Osteocyte (in vitro differentiated cells): ENCODE measurements around the gene ADNP. TPM values are rescaled to one million over a fixed set of nuclear protein-coding genes. Genes with fewer than 3 reads are reported as not detected.

ENCODE experiments used
- DNase-seq: peaks from one replicate; pipeline ENCODE4 v3.0.0; 2021; ENCODE audit warnings: mixed read lengths; ENCODE audit not compliant: unreplicated experiment; ENCODE audit errors: extremely low spot score
- H3K27ac Mint-ChIP-seq: one replicate; pipeline ENCODE4 v1.8.0; 2021; ENCODE audit warnings: mild to moderate bottlenecking, mixed read lengths; ENCODE audit not compliant: unreplicated experiment
- H3K27me3 Mint-ChIP-seq: one replicate; pipeline ENCODE4 v1.8.0; 2021; ENCODE audit warnings: mixed read lengths; ENCODE audit not compliant: unreplicated experiment
- H3K36me3 Mint-ChIP-seq: one replicate; pipeline ENCODE4 v1.8.0; 2021; ENCODE audit warnings: mixed read lengths; ENCODE audit not compliant: unreplicated experiment
- H3K4me1 Mint-ChIP-seq: one replicate; pipeline ENCODE4 v1.8.0; 2021; ENCODE audit warnings: mixed read lengths; ENCODE audit not compliant: unreplicated experiment
- H3K4me3 Mint-ChIP-seq: one replicate; pipeline ENCODE4 v1.8.0; 2021; ENCODE audit warnings: mild to moderate bottlenecking, moderate library complexity, mixed read lengths; ENCODE audit not compliant: unreplicated experiment
- H3K9me3 Mint-ChIP-seq: one replicate; pipeline ENCODE4 v1.8.0; 2021; ENCODE audit warnings: mixed read lengths; ENCODE audit not compliant: unreplicated experiment
- CTCF ChIP-seq: fragments of 200-600 bp; sonication (generic); IDR thresholded peaks from 2 replicates; pipeline ENCODE4 v1.5.0; 2021; ENCODE audit warnings: antibody characterized with exemption, mild to moderate bottlenecking, moderate library complexity
- total RNA-seq: library from RNA; stranded (reverse); gene quantifications from 2 replicates; pipeline ENCODE4 v1.2.1, GENCODE V29; 2021

ADNP gene
- total RNA-seq, 1 donor from 2014 or later, result 67.4 TPM

- peaks cover 16% of the 10 kb centered on the region for H3K4me1 Mint-ChIP-seq
- H3K27ac Mint-ChIP-seq, result no peak overlapping the region
- no peaks in the 10 kb centered on the region for H3K36me3 Mint-ChIP-seq
Observed at GRCh38 chr20:50843331-50844276, 87.6 kb downstream of the ADNP start.

DNA sequence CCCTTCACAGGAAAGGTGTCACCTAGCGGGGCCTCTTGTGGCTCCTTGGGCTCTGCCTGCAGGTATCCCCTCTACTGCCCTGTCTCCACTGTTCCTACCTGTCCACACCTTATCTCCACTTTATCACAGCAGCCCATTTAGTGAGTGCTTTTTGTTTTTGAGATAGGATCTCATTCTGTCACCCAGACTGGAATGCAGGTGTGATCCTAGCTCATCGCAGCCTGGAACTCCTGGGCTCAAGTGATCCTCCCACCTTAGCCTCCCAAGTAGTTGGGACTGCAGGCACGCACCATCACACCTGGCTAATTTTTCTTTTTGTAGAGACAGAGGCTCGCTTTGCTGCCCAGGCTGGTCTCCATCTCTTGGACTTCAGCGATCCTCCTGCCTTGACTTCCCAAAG lies 88.4 kb downstream of the ADNP start:
- Mint-ChIP-seq H3K27ac (no peak overlapping the region), H3K4me3 (no peak overlapping the region), H3K4me1 (peaks cover 8% of the 10 kb centered on the region), H3K36me3 (no peaks in the 10 kb centered on the region), H3K9me3 (no peaks in the 10 kb centered on the region), H3K27me3 (no peaks in the 10 kb centered on the region)
- TF ChIP-seq CTCF, result no peak
- no peak for DNase-seq

More at GRCh38 chr20:50843331-50844276, 87.6 kb downstream of the ADNP start:
- H3K9me3 Mint-ChIP-seq, result no peaks in the 10 kb centered on the region
- no peak for DNase-seq
- no peaks in the 10 kb centered on the region for H3K27me3 Mint-ChIP-seq
- H3K4me3 Mint-ChIP-seq, result no peak overlapping the region
- TF ChIP-seq CTCF, result no peak

Other genes with a start within 250 kb of the ADNP start
- 0.11 and 0.37 TPM in 2 replicates for gene RIPOR3, start 239.9 kb downstream of the ADNP start, total RNA-seq
- gene PARD6B, start 199.9 kb downstream of the ADNP start, total RNA-seq, result 0.97 and 1.1 TPM in 2 replicates
- 3.5 and 4.2 TPM in 2 replicates for gene BCAS4, start 136.4 kb downstream of the ADNP start, total RNA-seq
- gene DPM1, start 27.1 kb upstream of the ADNP start, total RNA-seq, result 32.7 and 37.7 TPM in 2 replicates
- 5.0 and 5.5 TPM in 2 replicates for gene MOCS3, start 27.4 kb upstream of the ADNP start, total RNA-seq
- 6.3 and 6.9 TPM in 2 replicates for gene KCNG1, start 91.7 kb upstream of the ADNP start, total RNA-seq